Measurements from ENCODE around the gene SCART1.
"Not testable (repeated sequence)": the region's sequence is repeated elsewhere in the genome, so short reads cannot be mapped to it uniquely, and the experiment has no call there.

The SCART1 gene

GRCh38 chr10:133509700-133510099 is 56.0 kb downstream of the SCART1 start:
- 80 to 100% methylated on average over 1 of the region's 4 CpGs for WGBS, 2 experiments (ENCODE audit: insufficient coverage in 2 of 2)
- H3K36me3 ChIP-seq (ENCODE audit: control insufficient read depth, insufficient read depth, low read length): no peaks in the 10 kb centered on the region
- H3K4me3 ChIP-seq (ENCODE audit: extremely low read depth, insufficient read depth, low read length, poor library complexity, severe bottlenecking): no peak overlapping the region
- peaks cover 32% of the 10 kb centered on the region for H3K9me3 ChIP-seq (ENCODE audit: control insufficient read depth, low read length)
- no peaks in the 10 kb centered on the region for H3K4me1 ChIP-seq (ENCODE audit: control insufficient read depth, insufficient read depth, low read length, poor library complexity, severe bottlenecking)
- no peak overlapping the region for H3K27ac ChIP-seq (ENCODE audit: low read depth, low read length, severe bottlenecking)

GRCh38 chr10:133511408-133511807 is 57.7 kb downstream of the SCART1 start:
- H3K9me3 ChIP-seq (ENCODE audit: control insufficient read depth, low read length): peaks cover 35% of the 10 kb centered on the region
- H3K36me3 ChIP-seq (ENCODE audit: control insufficient read depth, insufficient read depth, low read length): no peaks in the 10 kb centered on the region
- WGBS, 2 experiments (ENCODE audit: insufficient coverage in 2 of 2): 0% methylated on average over 1 of the region's 4 CpGs; no CpG with 5 or more reads in 1 of the 2 experiments
- H3K27ac ChIP-seq (ENCODE audit: low read depth, low read length, severe bottlenecking): no peak overlapping the region
- H3K4me3 ChIP-seq (ENCODE audit: extremely low read depth, insufficient read depth, low read length, poor library complexity, severe bottlenecking): no peak overlapping the region
- H3K4me1 ChIP-seq (ENCODE audit: control insufficient read depth, insufficient read depth, low read length, poor library complexity, severe bottlenecking): no peaks in the 10 kb centered on the region

- WGBS, 2 experiments (ENCODE audit: insufficient coverage in 2 of 2): 50% methylated on average over 1 of the region's 4 CpGs; no CpG with 5 or more reads in 1 of the 2 experiments
- H3K9me3 ChIP-seq (ENCODE audit: control insufficient read depth, low read length): peaks cover 37% of the 10 kb centered on the region
- H3K4me1 ChIP-seq (ENCODE audit: control insufficient read depth, insufficient read depth, low read length, poor library complexity, severe bottlenecking): no peaks in the 10 kb centered on the region
- H3K4me3 ChIP-seq (ENCODE audit: extremely low read depth, insufficient read depth, low read length, poor library complexity, severe bottlenecking): no peak overlapping the region
- H3K36me3 ChIP-seq (ENCODE audit: control insufficient read depth, insufficient read depth, low read length): no peaks in the 10 kb centered on the region
- H3K27ac ChIP-seq (ENCODE audit: low read depth, low read length, severe bottlenecking): no peak overlapping the region
Measured at GRCh38 chr10:133511907-133512528, 58.3 kb downstream of the SCART1 start.

- H3K27ac ChIP-seq (ENCODE audit: low read depth, low read length, severe bottlenecking): no peak overlapping the region
- no peaks in the 10 kb centered on the region for H3K36me3 ChIP-seq (ENCODE audit: control insufficient read depth, insufficient read depth, low read length)
- H3K4me3 ChIP-seq (ENCODE audit: extremely low read depth, insufficient read depth, low read length, poor library complexity, severe bottlenecking): no peak overlapping the region
- whole genome bisulfite sequencing, 2 experiments (ENCODE audit: insufficient coverage in 2 of 2): no CpG with 5 or more reads among the region's 4 CpGs
- peaks cover 41% of the 10 kb centered on the region for H3K9me3 ChIP-seq (ENCODE audit: control insufficient read depth, low read length)
- no peaks in the 10 kb centered on the region for H3K4me1 ChIP-seq (ENCODE audit: control insufficient read depth, insufficient read depth, low read length, poor library complexity, severe bottlenecking)
Measured at GRCh38 chr10:133515471-133515870, 61.7 kb downstream of the SCART1 start.

GRCh38 chr10:133516057-133516456 is 62.3 kb downstream of the SCART1 start:
- Histone ChIP-seq H3K4me1 (ENCODE audit: control insufficient read depth, insufficient read depth, low read length, poor library complexity, severe bottlenecking) (no peaks in the 10 kb centered on the region), H3K36me3 (ENCODE audit: control insufficient read depth, insufficient read depth, low read length) (no peaks in the 10 kb centered on the region), H3K27ac (ENCODE audit: low read depth, low read length, severe bottlenecking) (no peak overlapping the region), H3K4me3 (ENCODE audit: extremely low read depth, insufficient read depth, low read length, poor library complexity, severe bottlenecking) (no peak overlapping the region), H3K9me3 (ENCODE audit: control insufficient read depth, low read length) (peaks cover 36% of the 10 kb centered on the region)
- WGBS, 2 experiments (ENCODE audit: insufficient coverage in 2 of 2): 45 to 68% methylated on average over 4 of the region's 4 CpGs

- peaks cover 40% of the 10 kb centered on the region for H3K9me3 ChIP-seq (ENCODE audit: control insufficient read depth, low read length)
- H3K27ac ChIP-seq (ENCODE audit: low read depth, low read length, severe bottlenecking); H3K4me1 ChIP-seq (ENCODE audit: control insufficient read depth, insufficient read depth, low read length, poor library complexity, severe bottlenecking); H3K4me3 ChIP-seq (ENCODE audit: extremely low read depth, insufficient read depth, low read length, poor library complexity, severe bottlenecking); H3K36me3 ChIP-seq (ENCODE audit: control insufficient read depth, insufficient read depth, low read length): not testable (repeated sequence)
- WGBS, 2 experiments (ENCODE audit: insufficient coverage in 2 of 2): 69 to 81% methylated on average over 4 of the region's 5 CpGs
Measured at GRCh38 chr10:133518517-133518916, 64.8 kb downstream of the SCART1 start.
